Esophagus muscularis mucosa (tissue), 4 donors: ENCODE results near the gene SLC9A1.

Source experiments
- CTCF ChIP-seq, 3 experiments: fragments of 200-600 bp in 2 of 3; fragments of 450-650 bp in 1 of 3; sonication (generic) in 2 of 3; IDR thresholded peaks; one replicate each; pipeline ENCODE4 v1.5.1; 2017 to 2019; ENCODE audit warnings: antibody characterized with exemption in 3 of 3, mild to moderate bottlenecking in 2 of 3, moderate library complexity in 1 of 3
- EP300 ChIP-seq: sonication (generic); formaldehyde crosslinking; IDR thresholded peaks from one replicate; pipeline ENCODE4 v1.6.1; 2017; ENCODE audit warnings: antibody characterized with exemption
- POLR2AphosphoS5 ChIP-seq, 2 donors: sonication (generic); formaldehyde crosslinking; IDR thresholded peaks; one replicate each; pipeline ENCODE4 v1.6.1; 2017; ENCODE audit warnings: antibody characterized with exemption in 2 of 2

GRCh38 chr1:27086026-27086425, 68.9 kb downstream of the SLC9A1 start:
- TF ChIP-seq CTCF (IDR thresholded peaks at IDR 0.05) (no peak), EP300 (no peak), POLR2AphosphoS5 (IDR thresholded peaks at IDR 0.05) (no peak)
